H9 (cell line): ENCODE measurements around the gene THOC5. TPM values are rescaled to one million over a fixed set of nuclear protein-coding genes. Genes with fewer than 3 reads are reported as not detected.

Experiments
- DNase-seq: peaks from one replicate; pipeline ENCODE4 v3.0.0-alpha.2; 2017
- H2AFZ ChIP-seq: one replicate; pipeline ENCODE4 v1.6.1; 2013; ENCODE audit warnings: mild to moderate bottlenecking, low read length, control low read depth, moderate library complexity
- H2AK5ac ChIP-seq: 2 replicates; pipeline ENCODE4 v1.6.1; 2013; ENCODE audit warnings: low read length, control low read depth, mixed read lengths; ENCODE audit not compliant: insufficient read length
- H2BK120ac ChIP-seq: one replicate; pipeline ENCODE4 v1.6.1; 2013; ENCODE audit warnings: low read depth, mild to moderate bottlenecking, low read length, control low read depth, inconsistent platforms; ENCODE audit not compliant: poor library complexity, severe bottlenecking
- H2BK12ac ChIP-seq: 2 replicates; pipeline ENCODE4 v1.6.1; 2013; ENCODE audit warnings: low read length, control low read depth, mixed read lengths, low read depth; ENCODE audit not compliant: insufficient read length
- H2BK15ac ChIP-seq: 2 replicates; pipeline ENCODE4 v1.6.1; 2013; ENCODE audit warnings: low read depth, low read length, control low read depth
- H2BK20ac ChIP-seq: one replicate; pipeline ENCODE4 v1.6.1; 2013; ENCODE audit warnings: low read depth, mild to moderate bottlenecking, low read length, control low read depth, inconsistent platforms; ENCODE audit not compliant: poor library complexity, severe bottlenecking
- H2BK5ac ChIP-seq: 2 replicates; pipeline ENCODE4 v1.6.1; 2013; ENCODE audit warnings: low read length, control low read depth, mixed read lengths; ENCODE audit not compliant: insufficient read length
- H3K14ac ChIP-seq: 2 replicates; pipeline ENCODE4 v1.6.1; 2013; ENCODE audit warnings: low read length, control low read depth; ENCODE audit not compliant: insufficient read depth
- H3K18ac ChIP-seq: 2 replicates; pipeline ENCODE4 v1.6.1; 2013; ENCODE audit warnings: low read depth, mild to moderate bottlenecking, mixed read lengths, low read length, control low read depth; ENCODE audit not compliant: insufficient read length
- H3K23ac ChIP-seq: 2 replicates; pipeline ENCODE4 v1.6.1; 2013; ENCODE audit warnings: low read length, control low read depth, mixed read lengths, low read depth; ENCODE audit not compliant: insufficient read length
- H3K23me2 ChIP-seq: 2 replicates; pipeline ENCODE4 v1.6.1; 2013; ENCODE audit warnings: low read depth, mild to moderate bottlenecking, mixed read lengths, low read length, control low read depth; ENCODE audit not compliant: insufficient read length, poor library complexity, severe bottlenecking
- H3K27ac ChIP-seq: 2 replicates; pipeline ENCODE4 v1.5.1; 2013; ENCODE audit warnings: low read length, control low read depth, mixed read lengths, low read depth; ENCODE audit not compliant: insufficient read length
- H3K27me3 ChIP-seq: 2 replicates; pipeline ENCODE4 v1.6.1; 2013; ENCODE audit warnings: low read length, control low read depth, inconsistent platforms; ENCODE audit not compliant: insufficient read depth
- H3K4ac ChIP-seq: 2 replicates; pipeline ENCODE4 v1.6.1; 2013; ENCODE audit warnings: low read depth, mild to moderate bottlenecking, control low read depth, inconsistent platforms, low read length, moderate library complexity
- H3K4me1 ChIP-seq: 2 replicates; pipeline ENCODE4 v1.6.1; 2013; ENCODE audit warnings: low read length, control low read depth, inconsistent platforms; ENCODE audit not compliant: insufficient read depth
- H3K4me2 ChIP-seq: 2 replicates; pipeline ENCODE4 v1.6.1; 2013; ENCODE audit warnings: low read length, control low read depth, mixed read lengths; ENCODE audit not compliant: insufficient read length, insufficient read depth
- H3K56ac ChIP-seq: 2 replicates; pipeline ENCODE4 v1.6.1; 2013; ENCODE audit warnings: low read depth, mild to moderate bottlenecking, mixed read lengths, low read length, control low read depth; ENCODE audit not compliant: insufficient read length
- H3K79me1 ChIP-seq: 2 replicates; pipeline ENCODE4 v1.6.1; 2013; ENCODE audit warnings: low read depth, mild to moderate bottlenecking, moderate library complexity, low read length, control low read depth, inconsistent platforms; ENCODE audit not compliant: insufficient read depth, poor library complexity, severe bottlenecking
- H3K79me2 ChIP-seq: 2 replicates; pipeline ENCODE4 v1.6.1; 2013; ENCODE audit warnings: low read length, control low read depth, inconsistent platforms; ENCODE audit not compliant: insufficient read depth
- H3K9ac ChIP-seq: 2 replicates; pipeline ENCODE4 v1.6.1; 2013; ENCODE audit warnings: low read length, control low read depth, mixed read lengths; ENCODE audit not compliant: insufficient read length; ENCODE audit errors: extremely low read depth
- H3K9me3 ChIP-seq: one replicate; pipeline ENCODE4 v1.6.1; 2013; ENCODE audit warnings: low read depth, low read length, inconsistent platforms; ENCODE audit not compliant: control insufficient read depth
- H3T11ph ChIP-seq: one replicate; pipeline ENCODE4 v1.6.1; 2013; ENCODE audit warnings: mild to moderate bottlenecking, low read length, control low read depth, inconsistent platforms
- H4K20me1 ChIP-seq: one replicate; pipeline ENCODE4 v1.6.1; 2013; ENCODE audit not compliant: control insufficient read depth, insufficient read length, insufficient read depth
- H4K5ac ChIP-seq: 2 replicates; pipeline ENCODE4 v1.6.1; 2013; ENCODE audit warnings: low read depth, mild to moderate bottlenecking, mixed read lengths, low read length, control low read depth; ENCODE audit not compliant: insufficient read length
- H4K8ac ChIP-seq: replicated peaks from 2 replicates; pipeline ENCODE4 v1.6.1; 2013; ENCODE audit warnings: low read length, control low read depth, mixed read lengths, low read depth; ENCODE audit not compliant: insufficient read length
- H4K91ac ChIP-seq: 2 replicates; pipeline ENCODE4 v1.6.1; 2013; ENCODE audit warnings: low read depth, mild to moderate bottlenecking, moderate library complexity, mixed read lengths, low read length, control low read depth; ENCODE audit not compliant: insufficient read length
- H3K27ac Mint-ChIP-seq, 3 experiments: 2 replicates in 2 of 3; 3 replicates in 1 of 3; pipeline ENCODE4 v1.8.0; 2020 to 2021; ENCODE audit warnings: mixed read lengths in 3 of 3, mild to moderate bottlenecking in 1 of 3, moderate library complexity in 1 of 3
- H3K27me3 Mint-ChIP-seq: 2 replicates; pipeline ENCODE4 v1.8.0; 2021; ENCODE audit warnings: low read depth, mild to moderate bottlenecking, moderate library complexity, mixed read lengths
- H3K36me3 Mint-ChIP-seq, 3 experiments: 2 replicates in 2 of 3; 3 replicates in 1 of 3; pipeline ENCODE4 v1.8.0; 2020 to 2021; ENCODE audit warnings: low read depth in 3 of 3, mixed read lengths in 3 of 3; ENCODE audit not compliant: insufficient read depth in 1 of 3
- H3K4me1 Mint-ChIP-seq, 2 experiments: 2 replicates each; pipeline ENCODE4 v1.8.0; 2020; ENCODE audit warnings: mixed read lengths in 2 of 2
- H3K4me3 Mint-ChIP-seq, 2 experiments: 2 replicates in 1 of 2; 3 replicates in 1 of 2; pipeline ENCODE4 v1.8.0; 2020 to 2021; ENCODE audit warnings: mild to moderate bottlenecking in 2 of 2, mixed read lengths in 2 of 2, moderate library complexity in 1 of 2
- H3K9me3 Mint-ChIP-seq, 2 experiments: 2 replicates in 1 of 2; 3 replicates in 1 of 2; pipeline ENCODE4 v1.8.0; 2020; ENCODE audit warnings: mild to moderate bottlenecking in 2 of 2, mixed read lengths in 2 of 2, moderate library complexity in 1 of 2
- CTCF ChIP-seq: fragments of 200-600 bp; sonication (generic); conservative IDR thresholded peaks from 3 replicates; pipeline ENCODE4 v1.8.0; 2021; ENCODE audit warnings: antibody characterized with exemption, mild to moderate bottlenecking
- total RNA-seq: library from RNA; stranded (reverse); gene quantifications from 2 replicates; pipeline ENCODE4 v1.2.1, GENCODE V29; 2021

THOC5 gene
- total RNA-seq, 1 experiment from 2014 or later: 71.8 TPM

GRCh38 chr22:29458551-29458950 is 95.0 kb downstream of the THOC5 start:
- H3K4me1 ChIP-seq: no peaks in the 10 kb centered on the region; the same call in 1 of the 2 replicates
- no peak overlapping the region for H2BK120ac ChIP-seq
- H2AK5ac ChIP-seq: no peak overlapping the region
- H4K91ac ChIP-seq: no peak overlapping the region
- no peaks in the 10 kb centered on the region for H3K27me3 Mint-ChIP-seq
- no peak overlapping the region for H3K14ac ChIP-seq
- H3K9ac ChIP-seq: no peak overlapping the region
- no peak overlapping the region for H3K4me2 ChIP-seq
- H3K79me2 ChIP-seq: no peaks in the 10 kb centered on the region
- no peak overlapping the region for H3K4ac ChIP-seq
- no peaks in the 10 kb centered on the region for H3K23me2 ChIP-seq
- H3K36me3 Mint-ChIP-seq: no peaks in the 10 kb centered on the region
- no peak for TF ChIP-seq CTCF
- H2AFZ ChIP-seq: no peak overlapping the region
- no peak overlapping the region for H3K27ac Mint-ChIP-seq
- DNase-seq: no peak
- H3K4me3 Mint-ChIP-seq: no peak overlapping the region
- H3K9me3 ChIP-seq: no peaks in the 10 kb centered on the region
- H3K23ac ChIP-seq: no peak overlapping the region
- no peak overlapping the region for H2BK12ac ChIP-seq
- no peaks in the 10 kb centered on the region for H3K9me3 Mint-ChIP-seq
- no peak overlapping the region for H3T11ph ChIP-seq
- no peak overlapping the region for H3K27ac ChIP-seq
- H3K27me3 ChIP-seq: no peaks in the 10 kb centered on the region
- no peak overlapping the region for H2BK5ac ChIP-seq
- H4K8ac ChIP-seq: no peak overlapping the region
- H3K4me1 Mint-ChIP-seq: peaks cover 3 to 16% of the 10 kb centered on the region in 2 experiments; a peak in 3 of 4 replicates
- H2BK20ac ChIP-seq: no peak overlapping the region
- no peaks in the 10 kb centered on the region for H4K20me1 ChIP-seq
- no peak overlapping the region for H3K56ac ChIP-seq
- no peak overlapping the region for H2BK15ac ChIP-seq
- H3K18ac ChIP-seq: no peak overlapping the region
- H3K79me1 ChIP-seq: no peaks in the 10 kb centered on the region
- no peak overlapping the region for H4K5ac ChIP-seq
